K562 (cell line): ENCODE results near the gene LAMA3.

Source experiments
- ATF1 ChIP-seq, 2 experiments: fragments of 450-650 bp in 1 of 2; IDR thresholded peaks; 2 replicates each; pipeline ENCODE4 v1.6.1; 2016; ENCODE audit warnings: missing compliant biosample characterization in 1 of 2, missing genetic modification characterization in 1 of 2
- COPS2 ChIP-seq: fragments of 450-650 bp; conservative IDR thresholded peaks from 2 replicates; pipeline ENCODE4 v1.6.1; 2016; ENCODE audit warnings: mild to moderate bottlenecking, moderate library complexity
- E2F1 ChIP-seq: sonication (generic); formaldehyde crosslinking; IDR thresholded peaks from 2 replicates; pipeline ENCODE4 v1.8.1; 2023; ENCODE audit warnings: mild to moderate bottlenecking, missing genetic modification reagents, moderate library complexity
- FOS ChIP-seq: IDR thresholded peaks from 3 replicates; pipeline ENCODE4 v1.6.1; 2011; ENCODE audit not compliant: insufficient read length; ENCODE audit errors: extremely low read depth
- ZNF407 ChIP-seq: fragments of 450-650 bp; IDR thresholded peaks from 2 replicates; pipeline ENCODE4 v1.6.1; 2016; ENCODE audit warnings: low read depth
- TF ChIP-seq, protein P1 (sequence below): sonication (generic); formaldehyde crosslinking; IDR thresholded peaks from 2 replicates; pipeline ENCODE4 v1.8.0; 2022; ENCODE audit warnings: mild to moderate bottlenecking, missing genetic modification reagents, borderline replicate concordance
- TF ChIP-seq, protein P2 (sequence below), 3 experiments: IDR thresholded peaks in 2 of 3; conservative IDR thresholded peaks in 1 of 3; 2 replicates each; pipeline ENCODE4 v1.5.1; 2011 to 2012; ENCODE audit warnings: low read length in 3 of 3, mild to moderate bottlenecking in 3 of 3, control low read depth in 2 of 3, improper control_type of control experiment in 1 of 3, inconsistent platforms in 1 of 3, low read depth in 1 of 3, mixed read lengths in 1 of 3, moderate library complexity in 1 of 3; ENCODE audit not compliant: insufficient read depth in 2 of 3
- TF ChIP-seq, protein P3 (sequence below): sonication (generic); formaldehyde crosslinking; IDR thresholded peaks from 2 replicates; pipeline ENCODE4 v1.5.0; 2020; ENCODE audit warnings: missing genetic modification reagents
- TF ChIP-seq, protein P4 (sequence below): sonication (generic); formaldehyde crosslinking; IDR thresholded peaks from 2 replicates; pipeline ENCODE4 v1.9.0; 2022; ENCODE audit warnings: mild to moderate bottlenecking, missing genetic modification reagents
- TF ChIP-seq, protein P5 (sequence below): sonication (generic); formaldehyde crosslinking; IDR thresholded peaks from 2 replicates; pipeline ENCODE4 v1.8.0; 2022; ENCODE audit warnings: mild to moderate bottlenecking, missing genetic modification reagents

DNA sequence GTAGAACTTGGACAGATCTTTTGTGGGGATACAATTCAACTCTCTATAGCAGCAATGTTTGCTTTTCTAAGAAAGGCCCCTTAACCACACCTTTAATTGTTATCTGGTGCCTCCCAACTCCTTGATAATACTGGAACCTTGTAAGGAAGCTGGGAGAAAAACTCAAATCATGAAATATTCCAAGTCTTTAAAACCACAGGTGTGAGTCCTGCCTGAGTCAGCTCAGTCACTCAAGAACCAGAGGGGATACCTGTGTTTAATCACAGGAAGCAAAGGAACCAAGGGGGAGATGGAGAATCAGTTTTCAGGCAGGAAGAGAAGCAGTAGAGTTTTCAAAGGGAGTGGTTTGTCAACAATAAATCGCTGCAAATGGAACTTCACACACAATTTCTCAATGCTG lies 159.9 kb downstream of the LAMA3 start:
- TF ChIP-seq, protein P1, sequence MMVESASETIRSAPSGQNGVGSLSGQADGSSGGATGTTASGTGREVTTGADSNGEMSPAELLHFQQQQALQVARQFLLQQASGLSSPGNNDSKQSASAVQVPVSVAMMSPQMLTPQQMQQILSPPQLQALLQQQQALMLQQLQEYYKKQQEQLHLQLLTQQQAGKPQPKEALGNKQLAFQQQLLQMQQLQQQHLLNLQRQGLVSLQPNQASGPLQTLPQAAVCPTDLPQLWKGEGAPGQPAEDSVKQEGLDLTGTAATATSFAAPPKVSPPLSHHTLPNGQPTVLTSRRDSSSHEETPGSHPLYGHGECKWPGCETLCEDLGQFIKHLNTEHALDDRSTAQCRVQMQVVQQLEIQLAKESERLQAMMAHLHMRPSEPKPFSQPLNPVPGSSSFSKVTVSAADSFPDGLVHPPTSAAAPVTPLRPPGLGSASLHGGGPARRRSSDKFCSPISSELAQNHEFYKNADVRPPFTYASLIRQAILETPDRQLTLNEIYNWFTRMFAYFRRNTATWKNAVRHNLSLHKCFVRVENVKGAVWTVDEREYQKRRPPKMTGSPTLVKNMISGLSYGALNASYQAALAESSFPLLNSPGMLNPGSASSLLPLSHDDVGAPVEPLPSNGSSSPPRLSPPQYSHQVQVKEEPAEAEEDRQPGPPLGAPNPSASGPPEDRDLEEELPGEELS (CRISPR knock-in tag): no peak
- TF ChIP-seq, protein P2, sequence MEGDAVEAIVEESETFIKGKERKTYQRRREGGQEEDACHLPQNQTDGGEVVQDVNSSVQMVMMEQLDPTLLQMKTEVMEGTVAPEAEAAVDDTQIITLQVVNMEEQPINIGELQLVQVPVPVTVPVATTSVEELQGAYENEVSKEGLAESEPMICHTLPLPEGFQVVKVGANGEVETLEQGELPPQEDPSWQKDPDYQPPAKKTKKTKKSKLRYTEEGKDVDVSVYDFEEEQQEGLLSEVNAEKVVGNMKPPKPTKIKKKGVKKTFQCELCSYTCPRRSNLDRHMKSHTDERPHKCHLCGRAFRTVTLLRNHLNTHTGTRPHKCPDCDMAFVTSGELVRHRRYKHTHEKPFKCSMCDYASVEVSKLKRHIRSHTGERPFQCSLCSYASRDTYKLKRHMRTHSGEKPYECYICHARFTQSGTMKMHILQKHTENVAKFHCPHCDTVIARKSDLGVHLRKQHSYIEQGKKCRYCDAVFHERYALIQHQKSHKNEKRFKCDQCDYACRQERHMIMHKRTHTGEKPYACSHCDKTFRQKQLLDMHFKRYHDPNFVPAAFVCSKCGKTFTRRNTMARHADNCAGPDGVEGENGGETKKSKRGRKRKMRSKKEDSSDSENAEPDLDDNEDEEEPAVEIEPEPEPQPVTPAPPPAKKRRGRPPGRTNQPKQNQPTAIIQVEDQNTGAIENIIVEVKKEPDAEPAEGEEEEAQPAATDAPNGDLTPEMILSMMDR (IDR thresholded peaks at IDR 0.05 in 2 of 3, conservative IDR thresholded peaks at IDR 0.05 in 1 of 3; ENCODE audit: insufficient read depth in 2 of 3, low read depth in 1 of 3, low read length in 3 of 3): no peak
- TF ChIP-seq COPS2: no peak
- TF ChIP-seq, protein P3, sequence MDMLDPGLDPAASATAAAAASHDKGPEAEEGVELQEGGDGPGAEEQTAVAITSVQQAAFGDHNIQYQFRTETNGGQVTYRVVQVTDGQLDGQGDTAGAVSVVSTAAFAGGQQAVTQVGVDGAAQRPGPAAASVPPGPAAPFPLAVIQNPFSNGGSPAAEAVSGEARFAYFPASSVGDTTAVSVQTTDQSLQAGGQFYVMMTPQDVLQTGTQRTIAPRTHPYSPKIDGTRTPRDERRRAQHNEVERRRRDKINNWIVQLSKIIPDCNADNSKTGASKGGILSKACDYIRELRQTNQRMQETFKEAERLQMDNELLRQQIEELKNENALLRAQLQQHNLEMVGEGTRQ (CRISPR knock-in tag): no peak
- TF ChIP-seq FOS: no peak
- TF ChIP-seq, protein P4, sequence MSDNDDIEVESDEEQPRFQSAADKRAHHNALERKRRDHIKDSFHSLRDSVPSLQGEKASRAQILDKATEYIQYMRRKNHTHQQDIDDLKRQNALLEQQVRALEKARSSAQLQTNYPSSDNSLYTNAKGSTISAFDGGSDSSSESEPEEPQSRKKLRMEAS: no peak
- TF ChIP-seq, protein P5, sequence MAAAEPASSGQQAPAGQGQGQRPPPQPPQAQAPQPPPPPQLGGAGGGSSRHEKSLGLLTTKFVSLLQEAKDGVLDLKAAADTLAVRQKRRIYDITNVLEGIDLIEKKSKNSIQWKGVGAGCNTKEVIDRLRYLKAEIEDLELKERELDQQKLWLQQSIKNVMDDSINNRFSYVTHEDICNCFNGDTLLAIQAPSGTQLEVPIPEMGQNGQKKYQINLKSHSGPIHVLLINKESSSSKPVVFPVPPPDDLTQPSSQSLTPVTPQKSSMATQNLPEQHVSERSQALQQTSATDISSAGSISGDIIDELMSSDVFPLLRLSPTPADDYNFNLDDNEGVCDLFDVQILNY: no peak
- no peak for TF ChIP-seq ATF1 (CRISPR knock-in tag; IDR thresholded peaks at IDR 0.05)
- no peak for TF ChIP-seq ATF1 (tag; IDR thresholded peaks at IDR 0.05)
- no peak for TF ChIP-seq E2F1
- TF ChIP-seq ZNF407: no peak
